CD4-positive, alpha-beta T cell treated with Interleukin-6 for 4 hours (primary cell): Measurements from ENCODE around the gene ZBTB20.

Source experiments
- DNase-seq: peaks from one replicate; pipeline ENCODE4 v3.0.0-alpha.2; 2020; ENCODE audit warnings: mixed read lengths

ZBTB20 gene

GRCh38 chr3:114756506-114757279, 390.4 kb downstream of the ZBTB20 start:
- no peak for DNase-seq

GRCh38 chr3:114746502-114746901, 400.6 kb downstream of the ZBTB20 start:
- no peak for DNase-seq

GRCh38 chr3:114745322-114746240, 401.5 kb downstream of the ZBTB20 start:
- no peak for DNase-seq

- no peak for DNase-seq
These were observed 403.2 kb downstream of the ZBTB20 start for GRCh38 chr3:114743746-114744485.

- DNase-seq: no peak
These were observed 406.0 kb downstream of the ZBTB20 start for GRCh38 chr3:114741066-114741465.

GRCh38 chr3:114739627-114740026, 407.5 kb downstream of the ZBTB20 start:
- DNase-seq: no peak

- no peak for DNase-seq
These were observed 414.7 kb downstream of the ZBTB20 start for GRCh38 chr3:114732353-114732752.

- no peak for DNase-seq
These were observed 416.7 kb downstream of the ZBTB20 start for GRCh38 chr3:114730397-114730796.

- no peak for DNase-seq
These were observed 419.7 kb downstream of the ZBTB20 start for GRCh38 chr3:114727373-114727772.

GRCh38 chr3:114725966-114726365, 421.1 kb downstream of the ZBTB20 start:
- DNase-seq: no peak

- DNase-seq: no peak
These were observed 424.6 kb downstream of the ZBTB20 start for GRCh38 chr3:114722530-114722929.

GRCh38 chr3:114721864-114722263, 425.2 kb downstream of the ZBTB20 start:
- no peak for DNase-seq

- DNase-seq: no peak
These were observed 425.9 kb downstream of the ZBTB20 start for GRCh38 chr3:114721209-114721608.

GRCh38 chr3:114718898-114719210, 428.2 kb downstream of the ZBTB20 start:
- no peak for DNase-seq

GRCh38 chr3:114718071-114718897, 428.8 kb downstream of the ZBTB20 start:
- DNase-seq: no peak

- no peak for DNase-seq
These were observed 430.2 kb downstream of the ZBTB20 start for GRCh38 chr3:114716916-114717315.

GRCh38 chr3:114716126-114716525, 431.0 kb downstream of the ZBTB20 start:
- no peak for DNase-seq

GRCh38 chr3:114714957-114715460, 432.1 kb downstream of the ZBTB20 start:
- no peak for DNase-seq

- no peak for DNase-seq
These were observed 432.9 kb downstream of the ZBTB20 start for GRCh38 chr3:114714237-114714636.

- DNase-seq: no peak
These were observed 434.2 kb downstream of the ZBTB20 start for GRCh38 chr3:114712728-114713492.

- no peak for DNase-seq
These were observed 435.7 kb downstream of the ZBTB20 start for GRCh38 chr3:114711321-114711886.
